Dermis microvascular lymphatic vessel endothelial cell (primary cell): ENCODE data around the gene TEP1. TPM values are rescaled to one million over a fixed set of nuclear protein-coding genes. Genes with fewer than 3 reads are reported as not detected.
"Not testable (repeated sequence)": the region's sequence is repeated elsewhere in the genome, so short reads cannot be mapped to it uniquely, and the experiment has no call there.

Source experiments
- DNase-seq, 2 donors: peaks; one replicate each; pipeline versions ENCODE4 v3.0.0 to v3.0.0-alpha.2; 2010; ENCODE audit warnings: low read depth in 2 of 2
- total RNA-seq: library from RNA; depleted of rRNA; stranded (reverse); fragments of >200 nt; gene quantifications from 2 replicates; pipeline ENCODE4 v1.2.1, GENCODE V29; 2014

TEP1 gene
- 19.8 and 36.0 TPM in 2 replicates for total RNA-seq

- DNase-seq, result peak in 1 of 2 donors; percentile 85
Measured at GRCh38 chr14:20412876-20413743, at the start of gene TEP1. Gene TEP1 (minus strand): TSS chr14:20413501. CDS start chr14:20408439, 5,062 bp downstream.

- DNase-seq, result peak; percentile 100
Measured at GRCh38 chr14:20461225-20462141, 48.2 kb upstream of the TEP1 start, which contains the start of gene PIP4P1. Gene PIP4P1 (minus strand): TSS chr14:20461434. CDS start chr14:20461325, 109 bp downstream.

- peak in 1 of 2 donors; percentile 7 for DNase-seq
Measured at GRCh38 chr14:20460458-20461224, 47.3 kb upstream of the TEP1 start.

- no peak for DNase-seq
Measured at GRCh38 chr14:20458031-20458789, 44.9 kb upstream of the TEP1 start.

- no peak for DNase-seq
Measured at GRCh38 chr14:20456971-20457370, 43.7 kb upstream of the TEP1 start.

- DNase-seq, result peak in 1 of 2 donors; percentile 92
Measured at GRCh38 chr14:20455355-20456300, 42.3 kb upstream of the TEP1 start.

GRCh38 chr14:20454516-20455354 lies 41.4 kb upstream of the TEP1 start, which contains the start of the genes APEX1 and OSGEP:
Gene APEX1 (plus strand): TSS chr14:20455226. CDS start chr14:20455646, 420 bp downstream.
Gene OSGEP (minus strand): TSS chr14:20454812. CDS start chr14:20454683, 129 bp downstream.
- DNase-seq, result peak; percentile 99

- not testable (repeated sequence) for DNase-seq
Measured at GRCh38 chr14:20452831-20453230, 39.5 kb upstream of the TEP1 start.

- no peak for DNase-seq
Measured at GRCh38 chr14:20446889-20447288, 33.6 kb upstream of the TEP1 start.

- not testable (repeated sequence) for DNase-seq
Measured at GRCh38 chr14:20443650-20444049, 30.3 kb upstream of the TEP1 start.

- DNase-seq, result no peak
Measured at GRCh38 chr14:20441461-20441860, 28.2 kb upstream of the TEP1 start.

- peak; percentile 27 to 49 for DNase-seq
Measured at GRCh38 chr14:20440882-20441281, 27.6 kb upstream of the TEP1 start.

GRCh38 chr14:20440465-20440864 lies 27.2 kb upstream of the TEP1 start:
- no peak for DNase-seq

- no peak for DNase-seq
Measured at GRCh38 chr14:20438664-20439063, 25.4 kb upstream of the TEP1 start.

GRCh38 chr14:20436363-20436755 lies 23.1 kb upstream of the TEP1 start:
- DNase-seq, result no peak

- no peak for DNase-seq
Measured at GRCh38 chr14:20435582-20436362, 22.5 kb upstream of the TEP1 start, which contains the start of gene KLHL33. Gene KLHL33 (minus strand): TSS chr14:20436166. CDS start chr14:20435811, 355 bp downstream.
